HG02759 (cell line): ENCODE results near the gene DUSP28.

Experiments used
- ATAC-seq: cut with Tn5 transposase; IDR thresholded peaks from one replicate; pipeline ENCODE4 v1.9.1; 2021; ENCODE audit warnings: mild to moderate bottlenecking, moderate library complexity; ENCODE audit not compliant: unreplicated experiment

DUSP28 gene

DNA sequence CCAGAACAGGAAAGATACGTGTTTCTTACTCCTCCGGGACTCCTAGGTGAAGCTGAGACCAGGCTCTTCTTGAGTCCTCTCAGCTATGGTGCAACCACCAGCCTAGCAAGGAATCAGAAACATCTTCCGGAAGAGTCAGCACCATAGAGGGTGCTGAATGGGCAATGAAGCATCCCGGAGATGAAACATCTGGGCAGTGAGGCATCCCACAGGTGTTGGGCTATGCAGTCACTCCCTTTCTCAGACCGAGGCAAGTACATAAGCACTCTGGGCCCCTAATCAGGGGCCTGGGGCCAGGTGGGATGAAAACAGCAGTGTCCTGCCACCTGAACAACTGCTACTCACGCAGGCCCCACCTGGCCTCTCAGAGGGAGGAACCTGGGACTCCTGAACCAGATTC is 24.9 kb downstream of the DUSP28 start:
- peak; percentile 32 for ATAC-seq

GRCh38 chr2:240585681-240586197 is 25.6 kb downstream of the DUSP28 start:
- ATAC-seq: no peak

- ATAC-seq: peak; percentile 74
Observed at GRCh38 chr2:240586198-240586918, 26.2 kb downstream of the DUSP28 start, which contains the start of gene CAPN10. Gene CAPN10 (plus strand): TSS chr2:240586734. CDS start chr2:240586912, 178 bp downstream.

DNA sequence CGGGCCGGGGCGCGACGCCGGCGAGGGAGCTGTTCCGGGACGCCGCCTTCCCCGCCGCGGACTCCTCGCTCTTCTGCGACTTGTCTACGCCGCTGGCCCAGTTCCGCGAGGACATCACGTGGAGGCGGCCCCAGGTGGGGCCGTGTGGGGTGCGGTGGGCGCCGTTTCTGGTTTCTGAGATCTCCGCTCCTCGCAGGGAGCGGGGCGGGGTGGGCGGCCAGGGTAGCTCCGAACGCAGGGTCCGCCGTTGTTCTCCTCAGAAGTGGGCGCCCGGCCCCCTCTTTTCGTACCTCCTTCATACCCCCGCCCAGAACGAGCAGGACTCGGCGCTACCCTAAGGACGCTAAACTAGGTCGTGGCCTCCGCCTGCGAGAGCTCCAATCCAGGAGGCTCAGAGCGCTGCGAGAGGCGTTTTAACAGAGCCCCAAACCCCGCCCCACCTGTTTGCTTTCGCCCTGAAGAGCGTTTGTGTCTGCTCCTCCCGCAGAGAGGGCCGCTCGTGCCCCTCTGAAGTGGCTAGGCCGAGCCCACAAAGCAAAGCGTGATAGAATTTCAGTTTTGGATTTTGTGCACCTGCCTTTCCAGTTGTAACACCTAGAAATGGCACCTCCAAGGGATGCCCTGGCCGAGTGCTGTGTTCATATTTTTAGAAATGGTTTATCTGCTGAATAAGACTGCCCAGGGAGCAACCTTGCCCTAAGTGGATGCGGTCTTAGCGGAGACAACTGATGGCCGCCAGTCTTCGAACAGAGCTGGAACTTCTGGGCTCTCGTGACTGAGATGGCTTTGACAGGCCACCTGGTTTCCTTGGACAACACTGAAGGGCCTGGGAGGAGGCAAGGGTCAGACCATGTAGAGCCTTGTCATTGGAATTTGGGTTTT is 27.0 kb downstream of the DUSP28 start:
- ATAC-seq: peak; percentile 9

- ATAC-seq: no peak
Observed at GRCh38 chr2:240588006-240588655, 28.0 kb downstream of the DUSP28 start.

GRCh38 chr2:240588669-240589068 is 28.5 kb downstream of the DUSP28 start:
- no peak for ATAC-seq

- ATAC-seq: no peak
Observed at GRCh38 chr2:240589375-240589774, 29.2 kb downstream of the DUSP28 start.

- no peak for ATAC-seq
Observed at GRCh38 chr2:240589850-240590525, 29.8 kb downstream of the DUSP28 start.

GRCh38 chr2:240590681-240591111 is 30.5 kb downstream of the DUSP28 start:
- no peak for ATAC-seq

- ATAC-seq: no peak
Observed at GRCh38 chr2:240591226-240591625, 31.1 kb downstream of the DUSP28 start.

DNA sequence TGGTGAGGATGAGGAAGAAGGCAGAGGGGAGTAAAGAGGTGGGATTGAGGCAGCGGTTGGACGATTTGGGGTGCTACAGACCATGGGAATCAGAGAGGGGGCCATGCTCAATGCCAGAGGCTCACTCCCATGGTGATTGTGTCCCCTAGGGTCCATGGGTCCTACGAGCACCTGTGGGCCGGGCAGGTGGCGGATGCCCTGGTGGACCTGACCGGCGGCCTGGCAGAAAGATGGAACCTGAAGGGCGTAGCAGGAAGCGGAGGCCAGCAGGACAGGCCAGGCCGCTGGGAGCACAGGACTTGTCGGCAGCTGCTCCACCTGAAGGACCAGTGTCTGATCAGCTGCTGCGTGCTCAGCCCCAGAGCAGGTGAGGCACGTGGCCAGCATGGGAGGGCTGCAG is 31.6 kb downstream of the DUSP28 start:
- ATAC-seq: no peak

DNA sequence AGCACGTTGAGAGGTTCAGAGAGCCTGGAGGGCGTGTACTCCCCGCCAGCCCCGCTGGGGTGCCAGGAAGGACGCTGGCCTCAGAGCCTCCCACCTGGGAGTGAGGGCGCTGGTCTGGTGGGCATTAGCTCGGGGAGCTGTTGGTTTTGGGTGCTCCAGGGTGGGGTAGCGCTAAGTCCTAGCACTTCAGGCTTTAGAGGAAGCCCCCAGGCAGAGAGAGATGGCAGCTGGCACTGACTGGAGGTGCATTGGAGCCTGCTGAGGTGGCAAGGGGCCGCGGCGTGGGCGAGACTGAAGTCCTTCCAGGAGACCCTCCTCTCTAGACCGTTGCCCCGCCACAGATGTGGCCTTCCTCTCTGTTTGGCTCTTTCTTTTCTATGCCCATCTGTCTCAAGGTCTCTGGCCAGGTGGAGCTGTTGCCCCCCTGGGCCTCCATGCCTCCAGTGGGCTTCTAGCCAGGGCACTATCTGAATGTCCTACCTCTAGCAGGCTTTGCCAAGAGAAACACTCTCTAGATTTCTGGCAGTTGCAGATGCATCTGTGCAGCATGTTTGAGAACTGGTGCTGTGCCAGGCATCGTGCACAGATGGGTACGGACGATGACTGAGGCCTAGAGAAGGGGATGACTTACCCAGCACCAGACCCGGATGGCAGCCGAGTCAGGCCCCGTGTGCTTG is 33.0 kb downstream of the DUSP28 start:
- no peak for ATAC-seq

DNA sequence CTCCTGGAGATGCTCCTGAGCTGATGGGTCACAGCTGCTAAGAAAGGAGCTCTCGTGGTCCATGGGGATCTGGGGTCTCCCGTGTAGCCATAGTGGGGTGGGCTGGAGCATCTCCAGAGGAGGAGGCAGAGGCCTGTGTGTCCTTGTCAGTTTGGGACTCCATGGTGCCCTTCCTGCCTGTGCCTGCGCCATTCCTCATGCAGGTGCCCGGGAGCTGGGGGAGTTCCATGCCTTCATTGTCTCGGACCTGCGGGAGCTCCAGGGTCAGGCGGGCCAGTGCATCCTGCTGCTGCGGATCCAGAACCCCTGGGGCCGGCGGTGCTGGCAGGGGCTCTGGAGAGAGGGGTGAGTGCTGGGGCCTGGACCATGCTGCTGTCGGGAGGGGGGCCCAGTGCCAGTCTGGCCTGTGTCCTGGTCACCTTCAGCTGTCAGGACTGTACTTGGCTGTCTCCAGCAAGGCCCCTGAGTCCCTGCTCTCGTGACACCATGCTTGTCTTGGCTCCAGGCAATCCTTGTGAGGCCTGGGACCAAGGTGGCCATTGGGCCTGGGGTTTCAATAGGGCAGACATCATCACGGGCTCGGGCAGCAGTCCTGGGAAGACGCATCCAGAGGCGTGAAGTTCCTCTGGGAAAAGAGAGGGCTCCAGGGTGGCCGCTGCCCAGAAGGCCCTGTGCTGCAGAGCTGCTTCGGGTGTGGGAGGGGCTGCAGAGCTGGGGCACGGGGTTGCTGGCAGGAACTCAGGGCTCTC is 33.7 kb downstream of the DUSP28 start:
- no peak for ATAC-seq

DNA sequence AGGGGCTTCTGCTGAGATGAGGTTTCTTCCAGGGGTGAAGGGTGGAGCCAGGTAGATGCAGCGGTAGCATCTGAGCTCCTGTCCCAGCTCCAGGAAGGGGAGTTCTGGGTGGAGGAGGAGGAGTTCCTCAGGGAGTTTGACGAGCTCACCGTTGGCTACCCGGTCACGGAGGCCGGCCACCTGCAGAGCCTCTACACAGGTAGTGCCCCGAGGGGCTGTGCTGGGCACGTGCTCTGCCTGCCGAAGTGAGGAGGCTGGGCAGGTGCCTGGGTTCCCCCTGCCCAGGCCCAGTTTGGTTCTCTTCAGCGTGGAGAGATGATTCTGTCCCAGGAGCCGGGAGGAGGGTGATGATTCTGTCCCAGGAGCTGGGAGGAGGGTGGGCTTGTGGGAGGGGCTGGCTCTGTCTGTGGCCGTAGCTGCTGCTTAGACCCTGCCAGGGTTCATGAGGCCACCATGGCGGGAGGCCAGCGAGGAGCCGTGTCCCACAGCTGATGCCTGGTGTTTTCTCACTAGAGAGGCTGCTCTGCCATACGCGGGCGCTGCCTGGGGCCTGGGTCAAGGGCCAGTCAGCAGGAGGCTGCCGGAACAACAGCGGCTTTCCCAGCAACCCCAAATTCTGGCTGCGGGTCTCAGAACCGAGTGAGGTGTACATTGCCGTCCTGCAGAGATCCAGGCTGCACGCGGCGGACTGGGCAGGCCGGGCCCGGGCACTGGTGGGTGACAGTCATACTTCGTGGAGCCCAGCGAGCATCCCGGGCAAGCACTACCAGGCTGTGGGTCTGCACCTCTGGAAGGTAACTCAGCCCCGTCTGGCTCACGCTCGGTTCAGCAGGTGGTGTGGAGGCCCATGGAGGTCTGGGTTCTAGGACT is 34.6 kb downstream of the DUSP28 start:
- no peak for ATAC-seq

DNA sequence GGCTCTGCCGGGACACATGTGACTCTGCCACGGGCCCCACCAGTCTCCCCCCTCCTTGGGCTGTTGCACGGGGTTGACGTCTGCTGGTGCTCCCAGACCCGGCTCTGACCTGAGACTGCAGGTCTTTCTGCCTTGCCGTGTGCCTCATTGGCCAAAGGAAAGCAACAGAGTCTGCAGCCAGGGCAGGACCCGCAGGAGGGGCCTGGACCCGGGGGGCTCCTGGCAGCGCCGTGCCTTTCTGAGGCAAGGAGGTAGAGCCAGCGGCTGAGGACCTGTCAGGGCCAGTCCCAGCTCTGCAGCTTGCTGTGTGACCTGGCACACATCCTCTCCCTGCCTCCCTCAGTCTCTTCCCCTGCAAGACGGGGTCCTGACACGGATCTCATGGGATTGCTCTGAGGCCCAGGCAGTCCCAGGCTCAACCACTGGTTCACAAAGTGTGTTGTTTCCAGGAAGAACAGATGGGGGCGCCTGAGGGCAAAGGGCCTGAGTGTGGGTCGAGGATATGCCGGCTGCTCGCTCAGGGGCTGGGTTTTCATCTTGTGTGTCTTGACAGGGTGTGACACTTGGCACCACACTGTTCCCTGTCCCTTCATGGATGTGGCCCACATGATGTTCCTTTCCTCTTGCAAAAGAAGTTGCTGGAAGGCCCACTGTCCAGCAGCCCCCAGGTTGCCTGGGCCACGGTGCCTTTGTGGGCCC is 35.4 kb downstream of the DUSP28 start:
- no peak for ATAC-seq

DNA sequence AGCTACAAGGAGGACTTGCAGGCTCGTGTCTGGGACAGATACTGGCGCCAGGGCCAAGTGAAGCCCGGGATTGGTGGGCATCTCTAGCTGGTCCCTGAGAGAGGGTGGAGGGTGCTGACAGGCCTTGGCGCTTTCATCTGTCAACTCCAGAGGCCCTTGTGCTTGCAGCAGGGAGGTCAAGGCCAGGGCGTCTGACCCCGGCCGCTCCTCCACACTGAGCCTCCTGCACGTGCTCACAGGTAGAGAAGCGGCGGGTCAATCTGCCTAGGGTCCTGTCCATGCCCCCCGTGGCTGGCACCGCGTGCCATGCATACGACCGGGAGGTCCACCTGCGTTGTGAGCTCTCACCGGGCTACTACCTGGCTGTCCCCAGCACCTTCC is 35.9 kb downstream of the DUSP28 start:
- no peak for ATAC-seq

- ATAC-seq: no peak
Observed at GRCh38 chr2:240596491-240596931, 36.4 kb downstream of the DUSP28 start.

DNA sequence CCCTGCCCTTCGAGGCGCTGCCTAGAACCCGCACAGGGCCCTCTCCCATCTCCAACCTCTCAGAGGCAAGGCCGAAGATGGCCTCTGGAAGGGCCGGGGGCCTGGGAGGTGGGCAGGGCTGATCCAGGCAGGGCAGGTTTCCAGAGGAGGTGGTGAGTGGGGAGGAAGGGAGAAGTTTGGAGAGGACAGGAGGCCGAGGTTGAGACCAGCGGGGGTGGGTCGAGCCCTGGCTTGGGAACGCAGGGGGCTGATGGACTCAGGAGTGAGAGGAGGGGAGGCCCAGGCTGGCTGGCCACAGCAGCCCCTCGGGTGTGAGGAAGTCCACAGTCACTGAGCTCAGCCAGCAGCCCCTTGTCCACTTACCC is 36.9 kb downstream of the DUSP28 start:
- ATAC-seq: no peak
